ENCODE measurements around the gene MTFR1L. TPM values are rescaled to one million over a fixed set of nuclear protein-coding genes. Genes with fewer than 3 reads are reported as not detected.
"Not testable (repeated sequence)": the region's sequence is repeated elsewhere in the genome, so short reads cannot be mapped to it uniquely, and the experiment has no call there.

The MTFR1L gene
- polyA plus RNA-seq, 4 donors: 87.9 to 106 (median 96.7) TPM

DNA sequence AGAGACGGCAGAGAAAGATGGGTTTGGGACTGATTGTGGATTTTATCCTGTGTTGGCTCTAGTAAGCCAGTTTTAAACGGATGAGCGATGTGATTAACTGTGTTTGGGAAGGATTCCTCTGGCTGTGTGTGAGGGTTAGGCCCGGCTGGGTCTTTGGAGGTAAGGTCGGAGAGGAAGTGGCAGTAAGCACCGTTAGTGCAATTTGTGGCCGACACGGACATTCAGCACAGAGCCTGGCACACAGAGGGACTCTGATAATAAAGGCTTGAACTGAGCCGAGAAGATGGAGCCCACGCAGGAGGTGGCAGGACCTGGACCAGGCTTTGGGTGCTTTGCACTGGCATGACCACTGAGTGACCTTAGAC is 1.3 kb downstream of the MTFR1L start:
- DNase-seq (ENCODE audit: low read depth in 4 of 4, low spot score in 3 of 4): no peak

- no peak for DNase-seq (ENCODE audit: low read depth in 4 of 4, low spot score in 3 of 4)
Observed at GRCh38 chr1:25821630-25822091, 1.9 kb downstream of the MTFR1L start.

GRCh38 chr1:25825605-25826004 is 5.9 kb downstream of the MTFR1L start:
- no peak for DNase-seq (ENCODE audit: low read depth in 4 of 4, low spot score in 3 of 4)

GRCh38 chr1:25826571-25826970 is 6.8 kb downstream of the MTFR1L start:
- DNase-seq (ENCODE audit: low read depth in 4 of 4, low spot score in 3 of 4): no peak

GRCh38 chr1:25828491-25828890 is 8.7 kb downstream of the MTFR1L start:
- no peak for DNase-seq (ENCODE audit: low read depth in 4 of 4, low spot score in 3 of 4)

DNA sequence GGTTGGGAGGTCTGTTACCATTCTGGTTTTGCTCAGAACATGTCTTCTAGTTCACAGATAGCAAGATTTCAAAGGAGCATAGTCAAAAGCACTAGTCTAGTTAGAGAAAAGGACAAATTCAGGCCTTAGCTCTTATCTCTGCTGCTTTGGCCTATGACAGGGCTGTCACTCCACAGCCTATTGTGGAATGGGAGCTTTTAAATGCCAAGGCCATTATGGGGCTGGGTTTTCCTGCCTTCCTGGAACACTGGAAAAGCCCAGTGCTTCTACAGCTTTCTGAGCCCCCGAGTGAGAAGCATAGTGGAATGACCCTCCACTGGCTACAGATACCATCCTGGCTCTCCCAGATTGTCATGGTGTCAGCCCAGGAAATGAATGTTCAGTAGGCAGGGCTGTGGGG is 9.3 kb downstream of the MTFR1L start:
- DNase-seq (ENCODE audit: low read depth in 4 of 4, low spot score in 3 of 4): no peak

- DNase-seq (ENCODE audit: low read depth in 4 of 4, low spot score in 3 of 4): no peak
Observed at GRCh38 chr1:25831569-25832196, 11.9 kb downstream of the MTFR1L start.

DNA sequence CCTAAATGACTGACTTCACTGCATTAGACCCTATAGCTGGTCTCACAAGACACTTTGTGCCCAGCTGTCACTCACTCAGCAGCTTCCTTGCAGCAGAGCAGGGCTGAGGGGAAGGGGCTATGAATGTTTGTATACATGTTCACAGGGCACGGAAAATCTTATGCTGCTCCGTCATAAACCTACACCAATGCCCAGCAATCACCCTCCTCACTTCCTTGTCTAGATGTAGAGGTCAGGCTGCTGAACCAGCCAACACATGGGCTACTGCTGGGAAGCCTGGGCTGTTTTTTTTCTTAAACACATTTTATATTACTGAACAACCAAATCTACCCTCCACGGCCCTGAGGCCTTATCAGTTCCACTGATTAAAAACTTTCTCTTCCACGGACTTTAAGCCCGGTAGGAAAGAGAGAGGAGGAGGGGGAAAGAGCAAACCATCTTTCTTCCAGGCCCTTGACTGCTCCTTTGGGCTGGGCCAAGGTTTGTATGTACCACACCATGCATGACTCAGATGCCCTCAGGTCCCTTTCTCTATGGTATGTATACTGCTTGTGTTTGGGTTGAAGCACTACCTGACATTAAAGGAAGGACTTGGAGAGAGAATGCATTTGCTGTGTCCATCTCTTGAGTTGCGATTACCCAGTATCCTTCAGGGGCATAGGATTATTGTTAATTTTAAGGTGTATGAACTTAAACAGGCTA is 12.7 kb downstream of the MTFR1L start:
- no peak for DNase-seq (ENCODE audit: low read depth in 4 of 4, low spot score in 3 of 4)

GRCh38 chr1:25833158-25833557 is 13.4 kb downstream of the MTFR1L start:
- no peak for DNase-seq (ENCODE audit: low read depth in 4 of 4, low spot score in 3 of 4)

- DNase-seq (ENCODE audit: low read depth in 4 of 4, low spot score in 3 of 4): no peak
Observed at GRCh38 chr1:25834894-25835293, 15.1 kb downstream of the MTFR1L start.

- DNase-seq (ENCODE audit: low read depth in 4 of 4, low spot score in 3 of 4): no peak
Observed at GRCh38 chr1:25836695-25837094, 16.9 kb downstream of the MTFR1L start.

DNA sequence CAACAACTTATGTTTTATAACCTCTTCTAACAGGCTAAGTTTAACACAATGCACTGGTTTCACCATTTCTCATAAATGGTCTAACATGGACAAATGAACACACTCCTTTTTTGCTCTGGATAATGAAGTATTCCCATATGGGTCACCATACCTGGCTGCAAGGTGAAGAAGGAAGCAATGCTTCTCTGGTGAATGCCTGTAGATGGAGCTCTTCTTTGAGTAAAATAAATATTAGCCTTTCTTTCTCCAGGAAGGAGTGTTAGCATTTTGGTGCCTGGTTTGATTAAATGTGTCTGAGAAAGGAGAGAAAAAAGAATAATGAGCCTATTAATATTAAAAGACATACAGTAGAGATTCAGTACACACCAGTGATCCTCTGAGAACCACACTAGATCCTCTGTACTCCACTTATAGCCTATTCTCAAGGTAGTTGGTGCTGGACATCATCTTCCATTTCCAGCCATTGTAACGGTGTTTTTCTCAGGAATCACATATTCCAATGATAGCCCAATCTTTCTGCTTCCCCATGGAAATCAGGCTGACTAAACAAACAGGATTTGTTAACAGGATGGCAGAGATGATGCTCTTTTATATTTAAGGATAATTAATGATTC is 17.6 kb downstream of the MTFR1L start:
- no peak for DNase-seq (ENCODE audit: low read depth in 4 of 4, low spot score in 3 of 4)

- not testable (repeated sequence) for DNase-seq (ENCODE audit: low read depth in 4 of 4, low spot score in 3 of 4)
Observed at GRCh38 chr1:25839808-25840207, 20.1 kb downstream of the MTFR1L start.

DNA sequence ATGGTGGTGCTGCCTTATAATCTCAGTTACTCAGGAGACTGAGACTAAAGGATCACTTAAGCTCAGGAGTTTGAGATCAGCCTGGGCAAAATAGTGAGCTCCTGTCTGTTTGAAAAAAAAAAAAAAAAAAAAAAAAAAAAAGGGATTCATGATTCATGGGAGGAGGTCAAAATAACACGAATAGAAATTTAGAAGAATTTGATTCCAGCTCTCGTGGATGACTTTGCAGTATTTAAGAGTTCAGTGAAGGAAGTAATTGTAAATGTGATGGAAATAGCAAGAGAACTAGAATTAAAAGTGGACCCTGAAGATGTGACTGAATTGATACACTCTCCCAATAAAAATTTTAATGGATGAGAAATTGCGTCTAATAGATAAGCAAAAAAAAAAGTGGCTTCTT is 23.7 kb downstream of the MTFR1L start:
- no peak for DNase-seq (ENCODE audit: low read depth in 4 of 4, low spot score in 3 of 4)

GRCh38 chr1:25844536-25845337 is 25.0 kb downstream of the MTFR1L start:
- no peak for DNase-seq (ENCODE audit: low read depth in 4 of 4, low spot score in 3 of 4)

GRCh38 chr1:25845664-25846063 is 25.9 kb downstream of the MTFR1L start:
- DNase-seq (ENCODE audit: low read depth in 4 of 4, low spot score in 3 of 4): no peak

GRCh38 chr1:25847929-25848328 is 28.2 kb downstream of the MTFR1L start:
- DNase-seq (ENCODE audit: low read depth in 4 of 4, low spot score in 3 of 4): no peak

DNA sequence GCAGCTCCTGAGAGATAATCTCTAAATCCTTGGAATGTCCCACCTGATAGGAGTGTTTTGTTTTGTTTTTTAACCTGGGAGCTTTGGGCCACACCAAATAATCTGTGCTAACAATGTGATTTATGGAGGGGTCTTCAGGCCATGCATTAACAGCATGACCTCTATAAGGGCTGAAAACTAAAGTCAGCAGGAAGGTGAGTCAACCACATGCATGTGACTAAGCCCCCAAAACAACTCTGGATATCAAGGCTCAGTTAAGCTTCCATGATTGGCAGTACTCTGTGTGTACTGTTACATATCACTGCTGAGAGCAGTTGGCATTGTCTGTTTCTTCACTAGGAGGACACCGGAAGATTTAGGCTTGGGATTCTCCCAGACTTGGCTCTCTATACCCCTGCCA is 28.8 kb downstream of the MTFR1L start:
- no peak for DNase-seq (ENCODE audit: low read depth in 4 of 4, low spot score in 3 of 4)

DNA sequence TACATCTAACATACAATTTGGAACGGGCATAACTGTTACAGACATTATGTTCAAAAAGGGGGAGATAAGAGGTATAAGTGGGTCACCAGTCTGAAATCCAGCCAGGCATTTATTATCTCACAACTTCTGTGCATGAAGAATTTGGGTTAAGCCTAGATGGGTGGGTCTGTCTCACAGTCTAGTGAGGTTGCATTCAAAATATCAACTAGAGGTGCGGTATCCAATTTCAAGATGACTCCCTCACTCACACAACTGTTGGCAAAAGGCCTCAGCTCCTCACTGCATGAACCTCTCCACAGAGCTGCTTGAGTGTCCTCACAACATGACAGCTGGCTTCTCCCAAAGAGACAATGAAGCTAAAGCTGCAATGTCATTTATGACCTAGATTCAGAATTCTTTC is 34.8 kb downstream of the MTFR1L start:
- no peak for DNase-seq (ENCODE audit: low read depth in 4 of 4, low spot score in 3 of 4)

DNA sequence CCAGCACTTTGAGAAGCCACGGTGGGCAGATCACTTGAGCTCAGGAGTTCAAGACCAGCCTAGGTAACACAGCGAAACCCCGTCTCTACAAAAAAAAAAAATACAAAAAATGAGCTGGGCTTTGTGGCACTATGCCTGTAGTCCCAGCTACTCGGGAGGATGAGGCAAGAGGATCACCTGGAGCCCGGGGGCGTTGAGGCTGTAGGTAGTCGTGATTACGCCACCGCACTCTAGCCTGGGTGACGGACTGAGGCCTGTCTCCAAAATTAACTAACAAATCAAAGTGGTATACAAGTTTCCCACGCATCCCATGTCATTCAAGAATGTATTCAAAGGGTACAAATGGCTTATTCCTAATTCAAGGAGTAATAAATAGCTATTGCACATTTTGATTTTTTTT is 37.1 kb downstream of the MTFR1L start:
- DNase-seq (ENCODE audit: low read depth in 4 of 4, low spot score in 3 of 4): no peak

DNA sequence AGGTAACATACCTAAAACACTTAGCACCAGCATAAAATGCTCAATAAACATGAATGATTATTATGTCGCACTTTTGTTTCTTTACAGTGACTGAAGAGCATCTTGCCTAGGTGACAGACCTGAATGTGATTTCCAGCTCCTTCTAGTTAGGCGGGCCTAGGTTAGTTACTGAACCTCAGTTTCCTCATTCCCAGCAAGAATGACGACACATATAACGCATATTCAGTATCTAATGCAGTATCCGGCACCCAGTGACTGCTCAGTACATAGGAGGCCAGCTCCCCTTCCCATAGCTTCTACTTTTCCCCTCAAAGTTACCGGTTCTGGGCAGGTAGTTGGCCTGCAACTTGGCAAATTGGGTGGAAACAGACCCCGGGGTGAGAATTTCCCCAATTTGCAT is 38.7 kb downstream of the MTFR1L start:
- DNase-seq (ENCODE audit: low read depth in 4 of 4, low spot score in 3 of 4): no peak

Measured in right renal pelvis (tissue), 4 donors.